HUES64 (cell line): Measurements from ENCODE around the gene FRMPD1.

Experiments used
- H3K27ac ChIP-seq: 2 replicates; pipeline ENCODE4 v1.7.0; 2013; ENCODE audit warnings: low read depth, low read length, inconsistent platforms
- H3K27me3 ChIP-seq: 2 replicates; pipeline ENCODE4 v1.6.1; 2013; ENCODE audit warnings: mild to moderate bottlenecking, low read length; ENCODE audit not compliant: insufficient read depth
- H3K36me3 ChIP-seq: 2 replicates; pipeline ENCODE4 v1.6.1; 2013; ENCODE audit warnings: mild to moderate bottlenecking, low read length; ENCODE audit not compliant: insufficient read depth
- H3K4me1 ChIP-seq: 2 replicates; pipeline ENCODE4 v1.6.1; 2013; ENCODE audit warnings: mild to moderate bottlenecking, low read length, moderate library complexity; ENCODE audit not compliant: insufficient read depth
- H3K4me3 ChIP-seq: 2 replicates; pipeline ENCODE4 v1.5.1; 2013; ENCODE audit warnings: mild to moderate bottlenecking, low read length, moderate library complexity
- H3K9ac ChIP-seq: 2 replicates; pipeline ENCODE4 v1.6.1; 2013; ENCODE audit warnings: mild to moderate bottlenecking, low read depth, low read length
- H3K9me3 ChIP-seq: 2 replicates; pipeline ENCODE4 v1.6.1; 2013; ENCODE audit warnings: low read depth, low read length; ENCODE audit not compliant: insufficient read depth
- WGBS: fragments of 150-250, 120-280 bp; methylation state at CpG from one replicate; pipeline ENCODE4 v1.1.7; 2013; ENCODE audit warnings: missing lambda C conversion rate; 5-methylcytosine and 5-hydroxymethylcytosine counted together

FRMPD1 gene

DNA sequence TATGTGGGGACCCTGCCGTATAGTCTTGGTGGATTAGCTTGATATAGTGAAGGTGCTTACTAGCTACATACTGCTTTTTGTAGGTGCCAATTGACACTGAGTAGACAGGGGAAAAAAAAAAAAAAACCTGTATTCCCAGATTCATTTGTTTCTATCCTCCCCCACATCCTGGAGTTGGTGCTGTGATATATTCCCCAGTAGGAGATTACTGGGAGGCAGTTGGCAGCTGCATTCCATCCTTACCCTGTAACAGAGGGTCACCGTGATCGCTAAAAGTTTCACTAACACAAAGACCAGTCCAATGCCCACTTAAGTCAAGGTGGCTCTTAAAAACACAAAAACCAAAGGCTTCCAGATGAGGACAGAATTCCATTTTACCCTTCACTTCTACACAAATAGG is 30.9 kb upstream of the FRMPD1 start:
- H3K36me3 ChIP-seq = no peaks in the 10 kb centered on the region
- H3K4me1 ChIP-seq = peaks cover 12% of the 10 kb centered on the region
- 91% methylated on average over 3 of the region's 3 CpGs for WGBS
- H3K4me3 ChIP-seq = no peak overlapping the region
- no peak overlapping the region for H3K9ac ChIP-seq
- no peaks in the 10 kb centered on the region for H3K9me3 ChIP-seq
- no peaks in the 10 kb centered on the region for H3K27me3 ChIP-seq
- no peak overlapping the region for H3K27ac ChIP-seq

DNA sequence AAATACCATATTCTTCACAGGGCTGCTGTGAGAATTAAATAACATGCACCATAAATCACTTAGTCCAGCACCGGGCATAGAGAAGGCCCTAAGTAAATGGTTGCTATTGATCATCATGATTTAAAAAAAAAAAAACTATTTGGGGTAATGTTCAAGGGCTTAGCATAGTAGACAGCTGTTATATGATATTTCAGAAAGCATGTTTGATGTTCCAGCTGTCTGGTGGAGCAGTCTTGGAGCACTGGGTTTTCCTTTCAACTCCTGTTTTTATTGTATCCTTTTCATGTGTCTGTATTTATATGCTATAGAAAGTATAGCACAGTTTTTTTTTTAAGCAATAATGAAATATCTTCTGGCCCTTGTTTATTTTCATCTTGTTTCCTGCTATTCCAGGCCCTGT is 30.4 kb upstream of the FRMPD1 start:
- H3K27ac ChIP-seq = no peak overlapping the region
- no peak overlapping the region for H3K4me3 ChIP-seq
- no peaks in the 10 kb centered on the region for H3K9me3 ChIP-seq
- H3K36me3 ChIP-seq = no peaks in the 10 kb centered on the region
- H3K9ac ChIP-seq = no peak overlapping the region
- H3K27me3 ChIP-seq = no peaks in the 10 kb centered on the region
- WGBS = 89% methylated on average over 1 of the region's 1 CpG
- peaks cover 14% of the 10 kb centered on the region for H3K4me1 ChIP-seq

DNA sequence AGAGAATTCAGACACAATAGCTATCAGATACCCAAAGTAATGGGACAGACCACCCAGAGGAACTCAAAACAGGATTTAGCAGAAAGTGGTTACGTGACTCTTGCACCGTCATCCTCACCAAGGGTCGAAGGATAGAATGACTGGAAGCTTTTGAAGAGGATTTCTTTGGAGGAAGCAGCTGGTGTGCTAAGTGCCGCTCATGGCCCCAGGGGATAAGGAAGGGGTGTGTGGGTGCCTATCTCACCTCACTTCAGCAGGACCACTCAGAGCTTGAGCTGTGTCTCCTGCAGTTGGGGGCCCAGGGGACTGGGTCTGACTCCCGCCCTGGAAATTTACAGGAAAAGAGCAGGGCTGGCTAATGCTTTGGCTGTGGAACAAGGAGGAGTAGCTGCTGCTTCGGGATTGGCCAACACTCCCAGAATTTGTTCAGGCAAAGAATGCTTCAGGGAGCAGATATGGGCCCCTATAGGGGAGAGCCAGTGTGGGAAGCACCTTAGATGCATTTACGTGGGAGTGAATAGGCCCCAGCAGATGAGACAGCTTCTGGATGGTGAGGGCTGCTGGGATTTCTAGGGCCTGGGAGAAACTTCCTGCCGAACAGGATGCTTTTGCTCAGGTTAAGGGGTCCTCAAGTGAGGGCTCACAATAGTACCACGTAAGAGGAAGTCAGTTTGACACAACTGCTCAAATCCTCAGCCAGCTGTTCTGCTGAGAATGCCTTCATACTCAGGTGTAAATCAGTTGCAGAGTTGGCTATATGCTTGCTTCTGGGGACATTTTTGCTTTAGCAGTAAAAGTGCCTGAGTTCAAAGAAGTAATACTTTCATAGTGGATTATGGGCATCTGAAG is 29.3 kb upstream of the FRMPD1 start:
- no peak overlapping the region for H3K9ac ChIP-seq
- peaks cover 16% of the 10 kb centered on the region for H3K4me1 ChIP-seq
- H3K9me3 ChIP-seq = no peaks in the 10 kb centered on the region
- no peak overlapping the region for H3K4me3 ChIP-seq
- H3K36me3 ChIP-seq = no peaks in the 10 kb centered on the region
- no peak overlapping the region for H3K27ac ChIP-seq
- H3K27me3 ChIP-seq = no peaks in the 10 kb centered on the region
- 82% methylated on average over 9 of the region's 9 CpGs for WGBS

DNA sequence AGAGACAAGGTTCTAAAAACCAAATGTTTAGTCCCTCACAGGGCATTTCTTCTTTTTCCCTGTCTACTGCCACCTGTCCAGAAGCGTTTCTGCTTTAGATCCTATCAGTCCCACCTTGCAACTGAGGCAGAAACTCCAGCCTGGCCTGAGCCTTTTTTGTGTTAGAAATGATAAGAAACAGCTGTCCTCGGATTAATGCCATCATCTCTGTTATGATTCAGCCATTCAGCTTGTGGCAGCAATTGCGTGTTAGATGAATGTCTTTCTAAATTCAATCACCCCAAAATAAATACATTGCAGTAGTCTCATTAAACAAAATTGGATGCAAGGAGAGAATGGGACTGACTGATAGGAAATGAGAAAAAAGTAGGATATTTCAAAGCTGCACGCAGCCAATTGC is 28.3 kb upstream of the FRMPD1 start:
- peaks cover 16% of the 10 kb centered on the region for H3K4me1 ChIP-seq
- no peaks in the 10 kb centered on the region for H3K27me3 ChIP-seq
- no peak overlapping the region for H3K27ac ChIP-seq
- no peaks in the 10 kb centered on the region for H3K36me3 ChIP-seq
- H3K9me3 ChIP-seq = no peaks in the 10 kb centered on the region
- WGBS = 97% methylated on average over 4 of the region's 4 CpGs
- no peak overlapping the region for H3K4me3 ChIP-seq
- H3K9ac ChIP-seq = no peak overlapping the region

DNA sequence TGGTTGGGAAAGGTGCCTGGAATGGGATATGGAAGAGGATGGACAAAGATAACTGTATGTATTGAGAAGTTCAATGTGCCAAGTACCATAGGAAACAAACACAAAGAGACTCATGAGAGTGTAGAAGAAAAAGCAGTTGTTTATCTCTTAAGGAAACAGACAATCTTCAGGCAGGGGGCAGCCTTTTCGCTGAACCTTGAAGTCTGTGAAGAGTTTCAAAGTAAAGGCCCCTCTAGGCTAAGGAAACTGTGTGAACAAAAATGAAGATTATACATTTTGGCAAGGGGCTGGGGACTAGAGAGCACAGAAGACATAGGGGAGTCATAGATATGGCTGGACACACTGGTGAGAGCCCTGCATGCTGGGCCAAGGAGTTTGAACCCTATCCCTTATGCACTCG is 27.5 kb upstream of the FRMPD1 start:
- Histone ChIP-seq H3K27ac (no peak overlapping the region), H3K9ac (no peak overlapping the region), H3K4me1 (peaks cover 16% of the 10 kb centered on the region), H3K4me3 (no peak overlapping the region), H3K27me3 (no peaks in the 10 kb centered on the region), H3K36me3 (no peaks in the 10 kb centered on the region), H3K9me3 (no peaks in the 10 kb centered on the region)
- 80% methylated on average over 2 of the region's 2 CpGs for WGBS

DNA sequence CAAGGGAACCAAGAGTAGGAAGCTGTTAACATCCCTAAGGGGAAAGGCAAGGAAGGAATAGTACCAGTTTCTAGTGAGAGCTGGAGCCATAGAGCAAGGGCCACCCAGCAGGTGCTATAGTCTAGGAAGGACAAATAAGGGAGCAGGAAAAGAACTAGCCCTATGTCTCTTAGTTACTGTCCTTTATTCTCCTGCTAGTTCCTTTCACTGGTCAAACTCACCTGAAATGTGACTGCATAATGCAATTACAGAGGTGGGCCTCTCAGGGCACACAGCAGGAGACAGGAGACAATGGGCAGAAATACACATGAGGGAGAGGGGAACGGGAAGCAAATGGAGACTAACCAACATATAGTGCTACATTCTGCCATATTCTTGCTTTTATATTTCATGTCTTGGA is 26.7 kb upstream of the FRMPD1 start:
- peaks cover 16% of the 10 kb centered on the region for H3K4me1 ChIP-seq
- no peaks in the 10 kb centered on the region for H3K9me3 ChIP-seq
- H3K27ac ChIP-seq = no peak overlapping the region
- no peak overlapping the region for H3K4me3 ChIP-seq
- no peaks in the 10 kb centered on the region for H3K36me3 ChIP-seq
- H3K27me3 ChIP-seq = no peaks in the 10 kb centered on the region
- WGBS = 60% methylated on average over 1 of the region's 1 CpG
- H3K9ac ChIP-seq = no peak overlapping the region

DNA sequence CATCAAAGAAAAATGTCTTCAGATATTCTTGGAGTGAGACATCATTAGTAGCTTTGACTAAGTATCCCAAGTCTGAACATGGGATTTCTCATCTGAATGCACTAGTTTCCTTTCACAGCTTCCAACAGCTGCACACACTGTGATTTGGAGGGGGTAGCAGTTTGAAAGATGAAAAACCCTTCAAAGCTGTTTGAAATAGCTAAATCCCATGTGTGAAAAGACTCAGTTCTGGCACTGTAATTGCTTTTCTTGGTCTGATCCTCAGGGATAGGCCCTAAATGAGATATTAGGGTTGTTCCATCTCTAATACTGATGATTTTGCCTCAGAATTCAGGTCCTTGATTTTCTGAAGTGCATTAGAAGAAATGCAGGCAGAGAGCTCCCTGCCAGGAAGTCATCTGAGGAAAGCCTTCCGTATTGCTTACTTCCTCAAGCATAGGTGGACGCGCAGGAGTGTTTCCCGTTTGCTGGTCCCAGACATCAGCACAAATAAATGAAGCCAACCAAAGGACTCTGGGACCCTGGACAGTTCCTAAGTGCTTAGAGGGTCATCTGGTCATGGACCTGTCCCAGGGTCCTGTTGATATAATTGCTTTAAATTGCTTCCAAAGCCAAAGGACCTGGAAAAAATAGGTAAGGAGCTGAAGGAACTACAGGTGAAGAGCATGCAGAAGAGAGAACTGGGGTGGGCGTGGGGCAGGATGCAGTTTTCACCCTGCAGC is 25.6 kb upstream of the FRMPD1 start:
- no peak overlapping the region for H3K27ac ChIP-seq
- 95% methylated on average over 5 of the region's 5 CpGs for WGBS
- H3K9me3 ChIP-seq = no peaks in the 10 kb centered on the region
- H3K9ac ChIP-seq = no peak overlapping the region
- H3K27me3 ChIP-seq = no peaks in the 10 kb centered on the region
- H3K36me3 ChIP-seq = no peaks in the 10 kb centered on the region
- H3K4me3 ChIP-seq = no peak overlapping the region
- H3K4me1 ChIP-seq = peaks cover 16% of the 10 kb centered on the region

DNA sequence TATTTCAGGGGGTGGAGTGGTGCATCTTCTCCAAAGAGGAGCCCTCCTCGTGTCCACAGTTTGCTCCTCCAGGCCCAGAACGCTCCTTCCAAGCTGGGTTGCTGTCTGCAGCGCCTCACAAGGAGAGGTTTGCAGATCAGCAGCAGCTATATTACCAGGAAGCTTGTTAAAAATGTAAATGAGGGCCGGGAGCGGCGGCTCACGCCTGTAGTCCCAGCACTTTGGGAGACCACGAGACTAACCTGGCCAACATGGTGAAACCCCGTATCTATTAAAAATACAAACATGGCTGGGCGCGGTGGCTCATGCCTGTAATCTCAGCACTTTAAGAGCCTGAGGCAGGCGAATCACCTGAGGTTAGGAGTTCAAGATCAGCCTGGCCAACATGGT is 25.0 kb upstream of the FRMPD1 start:
- Histone ChIP-seq H3K4me1 (peaks cover 16% of the 10 kb centered on the region), H3K27ac (no peak overlapping the region), H3K9me3 (no peaks in the 10 kb centered on the region), H3K4me3 (no peak overlapping the region), H3K9ac (no peak overlapping the region), H3K27me3 (no peaks in the 10 kb centered on the region), H3K36me3 (no peaks in the 10 kb centered on the region)
- WGBS = 87% methylated on average over 12 of the region's 12 CpGs

DNA sequence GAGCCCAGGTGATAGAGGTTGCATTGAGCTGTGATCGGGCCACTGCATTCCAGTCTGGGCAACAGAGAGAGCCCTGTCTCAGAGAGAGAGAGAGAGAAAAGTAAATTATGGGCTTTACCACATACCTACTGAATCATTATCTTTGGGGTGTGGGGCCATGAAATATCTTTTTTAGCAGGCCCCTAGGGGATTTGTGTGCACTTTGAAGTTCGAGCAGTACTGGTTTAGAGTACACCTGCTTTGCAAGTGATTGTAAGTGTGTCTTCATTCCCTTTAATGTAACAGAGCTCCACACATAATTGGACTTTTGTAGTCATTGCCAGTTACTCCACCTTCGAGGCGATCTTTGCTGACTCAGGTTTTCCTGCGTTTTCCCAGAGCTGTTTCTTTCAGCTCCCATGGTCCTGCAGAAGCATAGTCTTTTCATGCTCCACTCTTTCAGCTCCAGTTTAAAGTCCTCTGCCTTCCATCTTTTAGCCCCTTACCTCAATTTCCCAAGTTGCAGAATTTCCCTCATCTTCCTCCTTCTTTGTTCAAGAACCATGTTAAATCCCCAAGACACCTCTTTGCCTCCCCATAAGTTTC is 24.0 kb upstream of the FRMPD1 start:
- H3K4me3 ChIP-seq = no peak overlapping the region
- H3K27me3 ChIP-seq = no peaks in the 10 kb centered on the region
- WGBS = 74% methylated on average over 5 of the region's 5 CpGs
- H3K36me3 ChIP-seq = no peaks in the 10 kb centered on the region
- H3K27ac ChIP-seq = no peak overlapping the region
- no peaks in the 10 kb centered on the region for H3K9me3 ChIP-seq
- no peak overlapping the region for H3K9ac ChIP-seq
- H3K4me1 ChIP-seq = peaks cover 16% of the 10 kb centered on the region

DNA sequence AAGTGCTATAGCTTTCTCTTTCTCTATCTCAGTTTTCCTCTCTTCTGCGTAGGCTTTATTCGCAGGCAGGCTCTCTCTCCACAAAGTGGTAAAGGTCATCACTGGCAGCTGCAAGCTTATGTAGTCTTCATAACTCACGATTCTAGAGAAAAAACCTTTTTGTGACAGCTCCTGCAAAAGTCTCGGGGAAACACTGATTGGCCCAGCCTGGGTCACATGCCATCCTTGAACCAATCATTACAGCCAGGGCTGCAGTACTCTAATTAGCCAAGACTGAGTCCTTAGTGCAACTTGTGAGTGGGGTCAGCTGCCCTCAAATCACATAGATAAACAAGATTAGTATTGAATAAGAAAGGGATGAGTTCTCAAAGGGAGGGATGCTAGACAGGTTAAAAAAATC is 18.3 kb upstream of the FRMPD1 start:
- H3K9me3 ChIP-seq = no peaks in the 10 kb centered on the region
- no peak overlapping the region for H3K4me3 ChIP-seq
- H3K27me3 ChIP-seq = no peaks in the 10 kb centered on the region
- H3K36me3 ChIP-seq = no peaks in the 10 kb centered on the region
- 91% methylated on average over 4 of the region's 4 CpGs for WGBS
- H3K27ac ChIP-seq = no peak overlapping the region
- no peaks in the 10 kb centered on the region for H3K4me1 ChIP-seq
- H3K9ac ChIP-seq = no peak overlapping the region

DNA sequence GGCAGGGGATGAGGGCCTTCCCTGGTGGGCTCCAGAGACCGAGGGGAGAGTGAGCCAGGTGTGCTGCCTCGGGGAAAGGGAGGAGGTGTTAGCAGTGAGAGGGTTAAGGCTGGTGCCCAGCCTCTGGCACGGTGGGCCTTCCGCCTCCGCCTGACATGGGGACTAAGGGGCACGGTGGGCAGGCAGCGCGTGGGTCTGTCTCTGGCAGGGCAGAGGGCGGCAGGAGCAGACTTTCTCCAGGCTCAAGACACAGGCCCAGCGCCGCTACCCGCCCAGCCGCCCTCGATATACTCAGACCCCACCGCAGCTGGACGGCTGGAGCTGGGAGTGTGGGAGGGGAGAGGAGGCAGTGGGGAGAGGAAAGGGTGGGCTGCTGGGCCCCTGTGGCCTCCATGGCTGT is 14.9 kb upstream of the FRMPD1 start:
- Histone ChIP-seq H3K4me1 (no peaks in the 10 kb centered on the region), H3K4me3 (no peak overlapping the region), H3K27me3 (no peaks in the 10 kb centered on the region), H3K36me3 (no peaks in the 10 kb centered on the region), H3K27ac (no peak overlapping the region), H3K9ac (no peak overlapping the region), H3K9me3 (no peaks in the 10 kb centered on the region)
- 94% methylated on average over 16 of the region's 16 CpGs for WGBS
